GM18868 (cell line): ENCODE data around the gene MAP3K1.

Experiments used
- ATAC-seq: cut with Tn5 transposase; IDR thresholded peaks from one replicate; pipeline ENCODE4 v1.9.1; 2021; ENCODE audit warnings: mild to moderate bottlenecking, moderate library complexity; ENCODE audit not compliant: unreplicated experiment

MAP3K1 gene

DNA sequence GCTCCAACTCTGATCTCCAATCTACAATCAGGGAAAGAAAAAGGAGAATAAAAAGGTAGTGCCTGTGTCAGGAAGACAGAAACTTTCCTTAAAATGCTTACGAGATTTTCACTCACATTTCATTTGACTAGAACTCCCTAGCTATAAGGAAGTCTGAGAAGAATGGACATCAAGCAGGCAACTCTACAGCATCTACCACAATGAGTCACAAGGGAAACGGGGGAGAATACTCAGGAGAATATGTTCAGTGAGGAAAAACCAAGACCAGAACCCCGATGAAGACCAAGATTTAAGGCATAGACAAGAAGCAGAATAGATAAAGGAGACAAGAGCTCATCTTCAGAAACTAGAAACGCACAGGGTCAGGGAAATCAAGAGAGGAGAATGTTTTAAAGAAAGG is 85.0 kb downstream of the MAP3K1 start:
- no peak for ATAC-seq

GRCh38 chr5:56900858-56901578 is 85.7 kb downstream of the MAP3K1 start:
- ATAC-seq = no peak

DNA sequence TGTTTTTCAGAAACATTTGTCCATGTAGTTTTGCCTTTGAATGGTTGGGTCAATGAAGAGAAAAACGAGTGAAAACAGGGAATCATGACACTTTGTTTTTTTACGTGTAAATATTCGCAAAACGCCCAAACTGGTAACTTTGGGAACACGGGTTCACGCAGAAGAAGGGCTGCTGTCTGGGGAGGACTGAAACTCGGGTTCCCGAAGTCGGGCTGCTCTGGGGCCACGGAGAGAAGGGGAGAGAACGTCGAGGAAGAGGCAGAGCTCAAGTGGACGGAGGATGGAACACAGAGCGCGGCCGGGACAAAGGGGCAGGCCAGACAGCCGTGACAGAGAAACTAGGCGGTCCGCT is 93.6 kb downstream of the MAP3K1 start:
- peak; percentile 7 for ATAC-seq

GRCh38 chr5:56909294-56910209 is 94.2 kb downstream of the MAP3K1 start, which contains the start of gene SETD9:
SETD9 (plus strand) TSS chr5:56909596; CDS start chr5:56909646, 50 bp downstream.
- ATAC-seq = peak; percentile 94

DNA sequence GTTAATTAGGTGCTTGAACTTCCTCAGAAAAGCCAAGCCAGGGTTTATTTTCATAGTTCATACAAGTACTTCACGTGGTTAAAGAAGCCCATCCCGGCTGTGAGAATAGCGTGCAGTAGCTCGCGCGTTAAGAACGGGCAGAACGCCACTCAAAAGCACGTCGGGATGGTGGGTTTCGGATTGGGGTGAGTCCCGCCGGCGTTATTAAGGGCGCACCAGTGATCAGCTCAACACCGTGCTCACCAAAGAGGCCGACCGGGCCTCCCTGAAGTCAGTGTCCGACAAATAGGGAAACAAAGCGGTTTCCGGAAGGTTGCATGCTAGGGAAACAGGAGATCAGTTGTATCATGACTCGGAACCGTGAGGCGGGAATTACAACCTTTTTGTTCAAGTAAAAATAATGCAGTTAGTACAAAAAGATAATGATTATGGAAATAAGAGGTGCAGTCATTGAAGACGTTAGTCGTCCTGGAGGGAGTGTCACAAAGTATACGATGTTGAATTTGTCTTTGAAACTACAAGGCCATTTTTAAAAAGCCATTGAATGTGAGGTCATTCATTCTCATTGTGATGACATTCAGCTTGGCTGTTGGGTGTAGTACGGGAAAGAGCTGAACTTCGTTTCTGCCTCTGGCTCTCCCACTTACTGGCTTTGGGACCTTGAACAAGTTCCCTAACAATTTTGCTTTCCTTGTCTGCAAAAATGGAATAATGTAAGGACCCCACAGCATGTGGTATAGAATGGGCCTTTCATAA is 95.0 kb downstream of the MAP3K1 start:
- ATAC-seq = peak; percentile 24

DNA sequence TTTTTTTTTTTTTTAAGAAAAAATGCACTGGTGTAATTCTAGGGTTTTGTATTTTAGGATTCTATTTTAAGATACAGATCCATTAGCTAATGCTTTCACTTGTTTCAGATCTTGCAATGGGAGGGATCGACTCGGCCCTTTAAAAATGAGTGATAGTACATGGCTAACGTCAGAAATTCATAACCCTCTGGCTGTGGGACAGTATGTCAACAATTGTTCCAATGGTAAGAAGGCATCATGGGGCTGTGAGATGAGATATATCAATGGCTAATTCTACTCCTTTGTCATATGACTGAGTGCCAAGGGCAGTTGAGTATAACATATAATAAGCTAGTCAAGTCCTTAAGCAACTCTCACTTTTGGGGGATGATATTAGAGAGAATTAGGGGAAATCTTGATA is 98.4 kb downstream of the MAP3K1 start:
- ATAC-seq = no peak

DNA sequence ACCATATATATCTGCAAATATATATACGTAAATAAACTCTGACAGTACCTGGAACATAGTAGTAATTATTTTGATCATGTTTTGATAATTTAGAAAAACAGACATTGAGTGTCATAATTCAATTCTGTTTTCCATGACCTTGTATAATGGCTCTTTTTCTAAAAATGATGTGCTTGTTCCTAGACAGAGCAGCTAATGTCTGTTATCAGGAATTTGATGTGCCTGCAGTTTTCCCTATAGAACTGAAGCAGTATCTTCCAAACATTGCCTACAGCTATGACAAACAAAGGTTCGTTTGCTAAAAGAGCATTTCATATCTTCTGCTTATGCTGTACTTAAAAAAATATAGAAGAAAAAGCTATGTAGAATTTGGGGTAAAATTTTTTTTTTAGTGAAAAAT is 99.3 kb downstream of the MAP3K1 start:
- no peak for ATAC-seq

DNA sequence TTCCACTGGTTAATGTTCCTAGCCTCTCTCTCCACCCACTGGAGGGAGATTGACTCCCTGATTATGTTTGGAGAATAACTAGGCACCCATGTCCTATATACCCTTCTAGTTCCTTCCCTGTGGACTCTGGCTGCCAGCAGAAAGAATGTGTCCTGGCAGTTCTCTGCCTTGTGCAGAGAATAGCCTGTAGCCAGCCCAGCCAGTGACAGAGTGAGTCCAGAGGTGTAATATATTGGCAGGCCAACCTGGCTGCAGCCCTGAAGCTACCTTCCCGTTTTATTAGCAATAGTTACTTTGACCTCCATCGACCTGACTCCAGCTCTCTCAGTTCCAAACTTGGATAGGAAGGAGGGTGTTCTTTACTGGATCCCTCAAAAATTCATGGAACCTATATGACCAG is 102.2 kb downstream of the MAP3K1 start:
- ATAC-seq = no peak

DNA sequence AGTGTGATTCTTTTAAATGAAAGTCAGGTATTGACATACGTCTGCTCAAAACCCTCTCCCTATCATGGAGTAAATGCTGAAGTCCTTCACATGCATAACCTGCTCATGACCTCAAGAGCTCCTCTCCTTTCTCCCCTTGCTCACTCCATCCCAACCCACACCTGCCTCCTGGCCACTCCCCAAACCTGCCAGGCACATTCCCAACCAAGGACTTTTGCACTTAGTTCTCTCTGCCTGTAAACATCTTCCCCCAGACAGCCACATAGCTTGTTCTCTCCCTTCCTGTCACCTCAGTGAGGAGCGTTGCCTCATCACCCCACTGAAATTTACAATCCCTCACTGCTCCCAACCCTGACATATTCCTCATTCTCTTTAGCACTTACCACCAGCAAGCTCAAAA is 102.7 kb downstream of the MAP3K1 start:
- ATAC-seq = no peak

DNA sequence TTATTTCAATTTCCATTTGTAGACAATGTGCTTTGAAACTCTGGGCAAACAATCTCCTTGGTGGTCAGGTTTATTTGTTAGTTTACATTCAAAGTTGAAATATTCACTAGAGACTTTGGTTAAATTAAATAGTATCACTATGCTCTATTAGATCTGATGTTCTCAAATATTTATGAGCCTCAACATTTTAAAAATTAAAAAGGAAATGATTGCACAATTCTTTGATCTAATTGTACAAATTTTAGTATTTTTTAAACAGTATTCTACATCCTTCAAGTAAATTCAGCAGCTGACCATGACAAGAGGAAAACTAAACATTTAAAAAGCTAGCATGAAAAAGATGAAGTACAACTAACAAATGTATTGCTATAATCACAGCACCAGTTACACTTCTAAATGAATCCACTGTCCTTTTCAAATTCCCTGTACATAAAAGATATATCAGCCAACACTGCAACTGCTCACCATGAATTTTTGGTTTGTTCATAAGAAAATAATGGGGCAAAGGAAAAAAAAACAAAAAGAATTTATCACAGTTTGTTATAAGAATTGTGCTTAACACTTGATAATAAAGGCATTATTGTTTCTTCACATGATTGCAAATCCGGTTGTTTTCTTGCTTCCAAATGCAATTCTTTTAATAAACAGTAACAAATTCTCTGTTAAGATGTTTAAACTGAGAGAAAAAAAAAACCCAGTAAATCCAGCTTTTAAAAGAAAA is 104.8 kb downstream of the MAP3K1 start:
- no peak for ATAC-seq

DNA sequence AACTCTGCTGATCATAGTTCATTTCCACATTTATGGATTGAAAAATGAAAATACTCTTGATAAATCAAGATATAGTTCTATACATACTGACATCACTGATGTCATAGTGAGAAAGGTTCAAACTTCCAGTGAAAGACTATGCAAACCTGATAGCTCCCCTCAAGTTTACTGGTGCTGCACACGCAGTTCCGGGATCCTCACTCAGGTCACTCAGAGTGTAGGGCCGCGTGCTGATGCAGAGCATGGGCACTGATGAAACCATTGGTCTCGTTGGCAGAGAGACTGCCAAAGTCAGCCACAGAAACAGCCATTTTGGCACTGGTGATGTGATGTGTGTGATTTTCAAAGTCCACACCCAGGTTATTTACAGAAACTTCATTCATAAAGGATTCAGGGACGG is 107.6 kb downstream of the MAP3K1 start:
- ATAC-seq = no peak

GRCh38 chr5:56934325-56934724 is 119.0 kb downstream of the MAP3K1 start:
- ATAC-seq = no peak

DNA sequence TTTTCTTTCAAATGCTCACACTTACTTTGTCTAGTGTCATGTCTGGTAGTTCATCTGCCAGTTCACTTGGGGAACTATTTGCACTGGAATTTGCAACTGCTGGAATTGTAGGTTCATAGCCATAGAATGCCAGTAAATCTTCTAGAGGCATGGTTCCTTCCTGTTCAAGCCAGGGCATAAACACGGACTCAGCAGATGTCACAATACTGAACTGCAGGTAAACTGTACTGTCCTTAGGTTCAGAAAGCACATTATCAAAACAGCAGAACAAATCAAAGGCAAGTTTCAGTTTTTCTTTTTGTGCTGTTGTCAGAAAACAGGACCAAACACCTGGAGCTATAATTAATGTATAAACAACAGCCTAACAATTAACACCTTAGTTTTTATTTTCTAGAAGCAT is 123.5 kb downstream of the MAP3K1 start:
- ATAC-seq = no peak

DNA sequence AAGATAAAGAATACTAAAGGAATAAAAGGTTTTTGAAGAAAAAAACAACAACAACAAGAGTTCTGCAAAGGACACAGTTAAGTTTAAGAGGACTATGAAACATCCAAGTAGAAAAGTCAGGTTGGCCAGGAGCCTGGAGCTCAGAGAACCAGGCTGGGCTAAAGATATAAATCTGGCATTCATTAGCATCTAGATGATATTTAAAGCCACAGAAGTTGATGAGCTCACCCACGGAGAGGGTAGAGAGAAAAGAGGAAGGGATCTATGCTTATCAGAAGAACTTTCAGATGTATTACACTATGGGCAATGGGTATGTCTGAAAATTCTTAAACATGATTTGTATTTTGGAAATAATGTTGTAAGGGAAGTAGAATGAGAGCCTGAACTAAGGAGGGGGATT is 126.6 kb downstream of the MAP3K1 start:
- no peak for ATAC-seq
